Measurements from ENCODE around the gene FZD10. TPM values are rescaled to one million over a fixed set of nuclear protein-coding genes. Genes with fewer than 3 reads are reported as not detected.

FZD10 gene
- polyA plus RNA-seq, 3 donors, result not detected

DNA sequence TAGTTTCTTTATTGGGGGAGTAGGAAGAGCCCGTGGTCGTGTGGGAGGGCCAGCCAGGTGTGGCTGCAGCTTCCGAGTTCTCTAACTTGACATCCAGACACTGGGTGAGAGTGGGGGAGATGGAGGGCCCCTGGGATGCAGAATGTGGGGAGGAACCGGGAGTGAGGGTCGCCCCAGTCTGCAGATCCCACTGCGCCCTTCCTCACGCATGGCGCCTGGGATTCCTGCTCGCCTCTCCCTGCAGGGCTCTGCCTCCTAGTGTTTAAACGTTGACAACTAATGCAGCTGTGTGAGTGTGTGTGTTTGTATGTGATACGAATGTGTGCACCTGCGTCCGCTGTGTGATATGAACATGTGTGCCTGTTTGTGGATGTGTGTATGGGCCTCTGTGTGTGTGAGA lies 34.6 kb downstream of the FZD10 start:
- no peak for TF ChIP-seq CTCF (IDR thresholded peaks at IDR 0.05)
- Mint-ChIP-seq H3K4me1 (no peaks in the 10 kb centered on the region), H3K9me3 (peaks cover 0 to 7% (median 0%) of the 10 kb centered on the region in 7 donors), H3K4me3 (no peak overlapping the region), H3K27ac (no peak overlapping the region), H3K36me3 (no peaks in the 10 kb centered on the region), H3K27me3 (ENCODE audit: low read depth in 3 of 3) (peaks cover 0 to 3% (median 1%) of the 10 kb centered on the region in 3 donors)
- Histone ChIP-seq H3K4me1 (ENCODE audit: control insufficient read depth in 1 of 2, insufficient read depth in 2 of 2, low read length in 2 of 2) (no peaks in the 10 kb centered on the region), H3K79me2 (ENCODE audit: insufficient read depth, low read length) (no peaks in the 10 kb centered on the region), H4K20me1 (ENCODE audit: insufficient read depth, low read length) (no peaks in the 10 kb centered on the region), H3K36me3 (replicated peaks in 1 of 2; ENCODE audit: control insufficient read depth in 1 of 2, insufficient read depth in 2 of 2, low read length in 2 of 2) (no peaks in the 10 kb centered on the region), H3K4me2 (replicated peaks; ENCODE audit: extremely low read depth, low read length, poor library complexity, severe bottlenecking) (no peak overlapping the region), H3K27ac (ENCODE audit: low read depth in 1 of 2, low read length in 2 of 2) (no peak overlapping the region), H2AFZ (ENCODE audit: insufficient read depth, low read depth, low read length, poor library complexity, severe bottlenecking) (no peak overlapping the region), H3K9ac (ENCODE audit: insufficient read depth, low read length, poor library complexity, severe bottlenecking) (no peak overlapping the region), H3K9me3 (replicated peaks in 1 of 2; ENCODE audit: control insufficient read depth in 1 of 2, insufficient read depth in 1 of 2, low read length in 2 of 2) (peaks cover 0 to 7% of the 10 kb centered on the region in 2 donors), H3K27me3 (ENCODE audit: control insufficient read depth in 2 of 2, insufficient read depth in 2 of 2, low read length in 2 of 2) (no peaks in the 10 kb centered on the region), H3K4me3 (replicated peaks in 1 of 3; ENCODE audit: low read depth in 2 of 3, low read length in 3 of 3) (no peak overlapping the region)
- 77% methylated on average over 11 of the region's 13 CpGs for WGBS (ENCODE audit: insufficient coverage)
- no peak for DNase-seq
- intact Hi-C loops (cut with micrococcal nuclease), result no loop called here

- Histone ChIP-seq H2AFZ (ENCODE audit: insufficient read depth, low read depth, low read length, poor library complexity, severe bottlenecking) (no peak overlapping the region), H3K27ac (ENCODE audit: low read depth in 1 of 2, low read length in 2 of 2) (no peak overlapping the region), H3K9ac (ENCODE audit: insufficient read depth, low read length, poor library complexity, severe bottlenecking) (no peak overlapping the region), H4K20me1 (ENCODE audit: insufficient read depth, low read length) (no peaks in the 10 kb centered on the region), H3K9me3 (replicated peaks in 1 of 2; ENCODE audit: control insufficient read depth in 1 of 2, insufficient read depth in 1 of 2, low read length in 2 of 2) (peaks cover 0 to 7% of the 10 kb centered on the region in 2 donors), H3K4me3 (replicated peaks in 1 of 3; ENCODE audit: low read depth in 2 of 3, low read length in 3 of 3) (no peak overlapping the region), H3K4me1 (ENCODE audit: control insufficient read depth in 1 of 2, insufficient read depth in 2 of 2, low read length in 2 of 2) (no peaks in the 10 kb centered on the region), H3K79me2 (ENCODE audit: insufficient read depth, low read length) (no peaks in the 10 kb centered on the region), H3K27me3 (ENCODE audit: control insufficient read depth in 2 of 2, insufficient read depth in 2 of 2, low read length in 2 of 2) (no peaks in the 10 kb centered on the region), H3K36me3 (replicated peaks in 1 of 2; ENCODE audit: control insufficient read depth in 1 of 2, insufficient read depth in 2 of 2, low read length in 2 of 2) (no peaks in the 10 kb centered on the region), H3K4me2 (replicated peaks; ENCODE audit: extremely low read depth, low read length, poor library complexity, severe bottlenecking) (no peak overlapping the region)
- Mint-ChIP-seq H3K36me3 (no peaks in the 10 kb centered on the region), H3K4me1 (no peaks in the 10 kb centered on the region), H3K4me3 (no peak overlapping the region), H3K27ac (no peak overlapping the region), H3K9me3 (peaks cover 0 to 7% (median 3%) of the 10 kb centered on the region in 7 donors), H3K27me3 (ENCODE audit: low read depth in 3 of 3) (peaks cover 0 to 3% (median 1%) of the 10 kb centered on the region in 3 donors)
- intact Hi-C loops (cut with micrococcal nuclease), result no loop called here
- 91% methylated on average over 11 of the region's 18 CpGs for WGBS (ENCODE audit: insufficient coverage)
- no peak for DNase-seq
- TF ChIP-seq CTCF (IDR thresholded peaks at IDR 0.05), result no peak
Observed at GRCh38 chr12:130198026-130198662, 35.9 kb downstream of the FZD10 start.
